ENCODE measurements around the gene LPO.

The LPO gene

GRCh38 chr17:58253082-58253481 is 14.7 kb downstream of the LPO start:
- no peak for DNase-seq (ENCODE audit: low read depth in 2 of 2, low spot score in 1 of 2)

- DNase-seq (ENCODE audit: low read depth in 2 of 2, low spot score in 1 of 2): no peak
Observed at GRCh38 chr17:58254803-58255202, 16.4 kb downstream of the LPO start.

- no peak for DNase-seq (ENCODE audit: low read depth in 2 of 2, low spot score in 1 of 2)
Observed at GRCh38 chr17:58262149-58262548, 23.8 kb downstream of the LPO start.

- no peak for DNase-seq (ENCODE audit: low read depth in 2 of 2, low spot score in 1 of 2)
Observed at GRCh38 chr17:58263773-58264172, 25.4 kb downstream of the LPO start.

- no peak for DNase-seq (ENCODE audit: low read depth in 2 of 2, low spot score in 1 of 2)
Observed at GRCh38 chr17:58264407-58265103, 26.2 kb downstream of the LPO start.

- no peak for DNase-seq (ENCODE audit: low read depth in 2 of 2, low spot score in 1 of 2)
Observed at GRCh38 chr17:58265271-58265670, 26.9 kb downstream of the LPO start.

GRCh38 chr17:58265902-58266875 is 27.8 kb downstream of the LPO start:
- DNase-seq (ENCODE audit: low read depth in 2 of 2, low spot score in 1 of 2): no peak

- DNase-seq (ENCODE audit: low read depth in 2 of 2, low spot score in 1 of 2): no peak
Observed at GRCh38 chr17:58267347-58268324, 29.3 kb downstream of the LPO start.

GRCh38 chr17:58268326-58268725 is 29.9 kb downstream of the LPO start:
- DNase-seq (ENCODE audit: low read depth in 2 of 2, low spot score in 1 of 2): no peak

GRCh38 chr17:58268774-58269556 is 30.6 kb downstream of the LPO start:
- no peak for DNase-seq (ENCODE audit: low read depth in 2 of 2, low spot score in 1 of 2)

- DNase-seq (ENCODE audit: low read depth in 2 of 2, low spot score in 1 of 2): no peak
Observed at GRCh38 chr17:58269557-58270291, 31.3 kb downstream of the LPO start.

- no peak for DNase-seq (ENCODE audit: low read depth in 2 of 2, low spot score in 1 of 2)
Observed at GRCh38 chr17:58270476-58271215, 32.3 kb downstream of the LPO start.

- no peak for DNase-seq (ENCODE audit: low read depth in 2 of 2, low spot score in 1 of 2)
Observed at GRCh38 chr17:58271216-58271931, 33.0 kb downstream of the LPO start.

- DNase-seq (ENCODE audit: low read depth in 2 of 2, low spot score in 1 of 2): no peak
Observed at GRCh38 chr17:58272367-58273280, 34.2 kb downstream of the LPO start.

- no peak for DNase-seq (ENCODE audit: low read depth in 2 of 2, low spot score in 1 of 2)
Observed at GRCh38 chr17:58273453-58274104, 35.2 kb downstream of the LPO start.

GRCh38 chr17:58275417-58275816 is 37.0 kb downstream of the LPO start:
- DNase-seq (ENCODE audit: low read depth in 2 of 2, low spot score in 1 of 2): no peak

GRCh38 chr17:58276423-58276822 is 38.0 kb downstream of the LPO start:
- DNase-seq (ENCODE audit: low read depth in 2 of 2, low spot score in 1 of 2): no peak
